Astrocyte (in vitro differentiated cells and primary cell): ENCODE results near the gene SLC24A2.

Experiments used
- CTCF ChIP-seq: IDR thresholded peaks from 2 replicates; pipeline ENCODE4 v1.5.1; 2011; ENCODE audit warnings: low read depth, mild to moderate bottlenecking, inconsistent platforms, low read length, moderate library complexity; ENCODE audit not compliant: insufficient read depth
- EZH2 ChIP-seq: IDR thresholded peaks from 2 replicates; pipeline ENCODE4 v1.6.1; 2012; ENCODE audit warnings: mild to moderate bottlenecking, low read length, inconsistent platforms; ENCODE audit not compliant: insufficient read depth

- TF ChIP-seq CTCF = no peak
- TF ChIP-seq EZH2 = no peak
Observed at GRCh38 chr9:19804431-19804830, 15.6 kb upstream of the SLC24A2 start.
